ENCODE results near the gene COL19A1. TPM values are rescaled to one million over a fixed set of nuclear protein-coding genes. Genes with fewer than 3 reads are reported as not detected.

The COL19A1 gene
- polyA plus RNA-seq, 2 donors, result 0.02 to 0.04 TPM

DNA sequence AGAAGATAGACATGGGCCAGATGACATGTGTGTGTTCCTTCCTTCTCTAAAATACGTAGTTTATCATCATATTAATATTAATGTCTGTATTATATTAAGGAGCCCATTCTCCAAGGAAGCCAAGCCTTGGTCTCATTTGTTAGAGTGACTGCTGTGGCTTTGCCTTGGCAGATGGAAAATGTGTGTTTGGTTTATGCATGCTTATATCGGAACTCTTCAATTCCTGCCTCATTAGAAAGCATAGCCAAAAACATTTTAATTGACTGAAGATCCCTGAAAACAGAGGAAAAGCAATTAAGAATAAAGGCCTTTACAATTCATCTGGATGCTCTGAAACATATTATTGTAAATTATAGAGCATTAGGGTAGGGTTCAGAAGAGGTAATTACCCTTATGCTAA is 330.2 kb downstream of the COL19A1 start:
- Histone ChIP-seq H3K9me3 (ENCODE audit: control insufficient read depth in 2 of 2, insufficient read depth in 1 of 2, low read depth in 1 of 2, low read length in 1 of 2) (no peaks in the 10 kb centered on the region), H3K27me3 (ENCODE audit: control insufficient read depth in 1 of 2, insufficient read depth in 2 of 2, low read length in 2 of 2) (no peaks in the 10 kb centered on the region), H3K27ac (ENCODE audit: low read depth in 2 of 2, low read length in 1 of 2) (no peak overlapping the region), H3K4me3 (ENCODE audit: low read depth in 1 of 2, low read length in 2 of 2) (no peak overlapping the region), H3K4me1 (ENCODE audit: control insufficient read depth in 2 of 2, insufficient read depth in 2 of 2, low read length in 1 of 2) (no peaks in the 10 kb centered on the region), H3K36me3 (ENCODE audit: control insufficient read depth in 2 of 2, insufficient read depth in 2 of 2, low read length in 1 of 2) (no peaks in the 10 kb centered on the region)
- 75 to 79% methylated on average over 2 of the region's 2 CpGs for WGBS, 2 donors

DNA sequence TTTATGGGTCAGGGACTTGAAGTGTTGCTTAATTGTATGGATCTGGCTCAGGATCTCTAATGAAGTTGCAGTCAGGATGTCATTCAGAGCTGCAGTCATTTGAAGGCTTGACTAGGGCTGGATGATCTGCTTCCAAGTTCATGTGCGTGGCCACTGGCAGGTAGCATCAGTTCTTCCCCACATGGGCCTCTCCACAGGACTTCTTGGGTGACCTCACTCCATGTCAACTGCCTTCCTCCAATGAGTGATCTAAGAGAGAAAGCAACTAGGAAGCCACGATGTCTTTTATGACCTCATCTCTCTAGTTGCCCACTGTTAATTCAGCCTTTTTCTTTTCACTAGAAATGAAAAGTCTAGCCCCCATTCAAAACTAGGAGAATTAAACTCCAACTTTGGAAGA is 332.4 kb downstream of the COL19A1 start:
- no peaks in the 10 kb centered on the region for H3K9me3 ChIP-seq (ENCODE audit: control insufficient read depth in 2 of 2, insufficient read depth in 1 of 2, low read depth in 1 of 2, low read length in 1 of 2)
- H3K36me3 ChIP-seq (ENCODE audit: control insufficient read depth in 2 of 2, insufficient read depth in 2 of 2, low read length in 1 of 2), result no peaks in the 10 kb centered on the region
- no peaks in the 10 kb centered on the region for H3K27me3 ChIP-seq (ENCODE audit: control insufficient read depth in 1 of 2, insufficient read depth in 2 of 2, low read length in 2 of 2)
- no peaks in the 10 kb centered on the region for H3K4me1 ChIP-seq (ENCODE audit: control insufficient read depth in 2 of 2, insufficient read depth in 2 of 2, low read length in 1 of 2)
- no peak overlapping the region for H3K4me3 ChIP-seq (ENCODE audit: low read depth in 1 of 2, low read length in 2 of 2)
- no peak overlapping the region for H3K27ac ChIP-seq (ENCODE audit: low read depth in 2 of 2, low read length in 1 of 2)
- WGBS, 2 donors, result 71 to 75% methylated on average over 2 of the region's 2 CpGs

DNA sequence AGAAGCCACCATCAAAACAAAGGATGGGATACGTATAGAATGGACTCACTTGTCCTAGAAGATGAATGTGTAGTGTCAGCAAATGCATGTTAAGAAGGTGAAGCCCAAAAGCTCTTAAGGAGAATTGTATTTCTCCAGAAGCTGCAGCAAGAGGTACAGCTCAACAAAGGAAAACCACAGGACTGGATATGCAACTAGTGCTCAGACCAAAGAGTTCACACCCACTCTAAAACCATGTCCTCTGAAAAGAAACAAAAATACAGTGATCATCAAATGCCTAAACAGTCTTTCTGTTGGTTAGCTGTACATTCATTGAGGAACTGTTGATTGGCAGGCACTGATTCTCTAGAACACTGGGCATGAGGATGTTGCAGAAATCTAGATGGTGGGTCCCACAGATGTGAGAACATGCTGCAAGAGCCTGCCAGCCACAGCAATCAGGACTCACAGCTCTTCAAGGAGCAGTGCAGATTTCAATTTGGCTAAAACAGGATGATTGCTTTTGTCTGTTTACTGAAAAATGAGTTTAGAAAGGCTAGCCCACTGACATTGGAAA is 342.0 kb downstream of the COL19A1 start:
- no peaks in the 10 kb centered on the region for H3K9me3 ChIP-seq (ENCODE audit: control insufficient read depth in 2 of 2, insufficient read depth in 1 of 2, low read depth in 1 of 2, low read length in 1 of 2)
- no peak overlapping the region for H3K27ac ChIP-seq (ENCODE audit: low read depth in 2 of 2, low read length in 1 of 2)
- WGBS, 2 donors, result 75% methylated on average over 1 of the region's 1 CpG
- no peaks in the 10 kb centered on the region for H3K36me3 ChIP-seq (ENCODE audit: control insufficient read depth in 2 of 2, insufficient read depth in 2 of 2, low read length in 1 of 2)
- no peak overlapping the region for H3K4me3 ChIP-seq (ENCODE audit: low read depth in 1 of 2, low read length in 2 of 2)
- no peaks in the 10 kb centered on the region for H3K27me3 ChIP-seq (ENCODE audit: control insufficient read depth in 1 of 2, insufficient read depth in 2 of 2, low read length in 2 of 2)
- H3K4me1 ChIP-seq (ENCODE audit: control insufficient read depth in 2 of 2, insufficient read depth in 2 of 2, low read length in 1 of 2), result no peaks in the 10 kb centered on the region

DNA sequence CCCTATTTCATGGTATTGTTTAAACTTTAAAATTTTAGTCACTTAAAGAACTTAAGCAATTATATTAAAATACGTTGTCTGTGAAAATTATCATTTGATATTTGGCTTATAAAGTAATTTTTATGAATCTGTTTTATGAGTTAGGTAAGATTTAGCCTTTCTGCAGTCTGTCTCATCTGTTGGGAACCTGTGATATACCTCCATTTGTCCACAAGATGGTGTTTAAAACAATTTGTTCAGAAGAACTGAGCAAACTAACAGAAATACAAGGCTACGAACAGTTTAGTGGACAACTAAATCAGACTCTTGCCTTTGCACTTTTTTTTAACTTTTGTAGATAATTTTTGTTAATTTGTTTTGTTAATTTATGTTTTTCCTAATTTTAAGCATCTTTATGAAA is 344.1 kb downstream of the COL19A1 start:
- H3K4me3 ChIP-seq (ENCODE audit: low read depth in 1 of 2, low read length in 2 of 2), result no peak overlapping the region
- no peak overlapping the region for H3K27ac ChIP-seq (ENCODE audit: low read depth in 2 of 2, low read length in 1 of 2)
- 52 to 56% methylated on average over 2 of the region's 2 CpGs for WGBS, 2 donors
- H3K4me1 ChIP-seq (ENCODE audit: control insufficient read depth in 2 of 2, insufficient read depth in 2 of 2, low read length in 1 of 2), result no peaks in the 10 kb centered on the region
- no peaks in the 10 kb centered on the region for H3K36me3 ChIP-seq (ENCODE audit: control insufficient read depth in 2 of 2, insufficient read depth in 2 of 2, low read length in 1 of 2)
- H3K9me3 ChIP-seq (ENCODE audit: control insufficient read depth in 2 of 2, insufficient read depth in 1 of 2, low read depth in 1 of 2, low read length in 1 of 2), result no peaks in the 10 kb centered on the region
- no peaks in the 10 kb centered on the region for H3K27me3 ChIP-seq (ENCODE audit: control insufficient read depth in 1 of 2, insufficient read depth in 2 of 2, low read length in 2 of 2)

DNA sequence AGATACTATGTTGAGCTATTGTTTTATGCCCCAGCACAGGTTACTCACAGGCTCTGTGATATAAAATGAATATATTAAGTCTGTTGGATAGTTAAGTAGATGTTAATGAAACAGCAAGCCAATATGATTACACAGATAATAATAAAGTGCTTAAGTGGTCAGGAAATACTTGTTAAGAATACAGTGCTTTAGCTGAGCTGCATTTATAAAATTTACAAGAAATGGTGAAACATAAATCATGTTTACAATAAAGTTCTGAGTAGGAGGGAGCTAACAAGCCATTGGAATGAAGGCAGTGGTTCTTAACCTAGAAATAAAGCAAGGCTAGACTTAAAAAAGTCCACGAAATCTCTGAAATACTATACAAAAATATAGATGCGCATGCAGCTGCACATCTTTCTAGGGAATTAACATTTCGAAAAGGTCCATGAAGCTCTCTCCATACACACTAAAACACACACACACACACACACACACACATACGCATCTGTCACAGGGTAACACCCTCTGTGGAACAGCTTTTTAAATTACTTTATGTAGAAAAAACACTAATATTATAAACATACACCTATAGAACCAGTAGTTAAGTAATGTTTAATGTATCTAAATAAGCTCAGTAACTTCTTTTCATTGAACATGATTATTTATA is 349.2 kb downstream of the COL19A1 start:
- Histone ChIP-seq H3K4me3 (ENCODE audit: low read depth in 1 of 2, low read length in 2 of 2) (no peak overlapping the region), H3K4me1 (ENCODE audit: control insufficient read depth in 2 of 2, insufficient read depth in 2 of 2, low read length in 1 of 2) (no peaks in the 10 kb centered on the region), H3K9me3 (ENCODE audit: control insufficient read depth in 2 of 2, insufficient read depth in 1 of 2, low read depth in 1 of 2, low read length in 1 of 2) (no peaks in the 10 kb centered on the region), H3K27me3 (ENCODE audit: control insufficient read depth in 1 of 2, insufficient read depth in 2 of 2, low read length in 2 of 2) (no peaks in the 10 kb centered on the region), H3K36me3 (ENCODE audit: control insufficient read depth in 2 of 2, insufficient read depth in 2 of 2, low read length in 1 of 2) (no peaks in the 10 kb centered on the region), H3K27ac (ENCODE audit: low read depth in 2 of 2, low read length in 1 of 2) (no peak overlapping the region)
- 79 to 89% methylated on average over 4 of the region's 4 CpGs for WGBS, 2 donors

DNA sequence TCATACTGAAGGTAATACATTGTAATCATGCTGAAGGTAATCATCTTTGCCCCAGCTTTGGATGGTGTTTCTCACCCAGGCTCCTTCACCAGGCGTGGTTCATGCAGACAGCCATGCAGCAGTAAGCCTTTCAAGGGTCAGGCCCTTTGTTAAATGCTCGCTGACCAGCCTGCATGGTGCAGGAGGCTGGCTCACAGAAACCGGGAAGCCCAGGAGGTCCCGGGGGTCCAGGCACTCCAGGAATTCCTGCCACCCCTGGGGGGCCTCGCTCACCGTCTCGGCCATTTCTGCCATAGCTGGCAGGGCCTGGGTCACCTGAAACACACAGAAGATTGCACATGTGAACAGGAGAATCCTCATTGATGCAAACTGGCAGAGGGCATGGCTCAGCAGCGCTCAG is 350.4 kb downstream of the COL19A1 start:
- Histone ChIP-seq H3K27ac (ENCODE audit: low read depth in 2 of 2, low read length in 1 of 2) (no peak overlapping the region), H3K36me3 (ENCODE audit: control insufficient read depth in 2 of 2, insufficient read depth in 2 of 2, low read length in 1 of 2) (no peaks in the 10 kb centered on the region), H3K9me3 (ENCODE audit: control insufficient read depth in 2 of 2, insufficient read depth in 1 of 2, low read depth in 1 of 2, low read length in 1 of 2) (no peaks in the 10 kb centered on the region), H3K4me3 (ENCODE audit: low read depth in 1 of 2, low read length in 2 of 2) (no peak overlapping the region), H3K4me1 (ENCODE audit: control insufficient read depth in 2 of 2, insufficient read depth in 2 of 2, low read length in 1 of 2) (no peaks in the 10 kb centered on the region), H3K27me3 (ENCODE audit: control insufficient read depth in 1 of 2, insufficient read depth in 2 of 2, low read length in 2 of 2) (no peaks in the 10 kb centered on the region)
- WGBS, 2 donors, result 65 to 70% methylated on average over 8 of the region's 8 CpGs

DNA sequence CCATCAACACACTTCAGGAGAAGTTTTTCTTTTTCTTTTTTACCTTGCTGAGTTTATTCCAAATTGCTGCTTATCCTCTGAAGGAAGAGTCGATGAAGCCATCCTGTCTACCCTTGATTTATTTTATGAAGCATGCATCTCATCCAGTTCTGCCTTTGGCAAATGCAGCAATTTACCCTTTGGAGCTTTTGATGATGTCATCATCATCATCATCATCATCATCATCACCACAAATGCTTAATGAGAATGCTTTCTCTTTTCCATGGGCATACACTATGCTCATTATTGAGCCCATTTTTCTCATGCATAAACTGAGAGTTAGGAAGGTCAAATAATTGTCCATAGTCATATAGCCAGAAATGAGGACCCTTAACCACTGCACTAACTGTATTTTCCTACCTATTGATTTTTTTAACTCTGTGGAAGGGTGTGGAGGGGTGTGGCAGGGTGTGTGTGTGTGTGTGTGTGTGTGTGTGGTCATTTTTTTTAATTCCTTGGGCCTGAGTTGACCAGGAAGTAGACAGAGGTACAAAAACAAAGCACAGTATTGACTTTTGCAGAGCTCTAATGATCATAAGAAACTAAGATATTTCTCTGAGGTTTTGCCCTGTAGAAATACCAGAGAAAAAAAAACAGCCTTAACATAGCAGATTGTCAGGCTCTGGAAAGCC is 353.7 kb downstream of the COL19A1 start:
- 61 to 73% methylated on average over 1 of the region's 1 CpG for WGBS, 2 donors
- Histone ChIP-seq H3K36me3 (ENCODE audit: control insufficient read depth in 2 of 2, insufficient read depth in 2 of 2, low read length in 1 of 2) (no peaks in the 10 kb centered on the region), H3K4me1 (ENCODE audit: control insufficient read depth in 2 of 2, insufficient read depth in 2 of 2, low read length in 1 of 2) (no peaks in the 10 kb centered on the region), H3K4me3 (ENCODE audit: low read depth in 1 of 2, low read length in 2 of 2) (no peak overlapping the region), H3K9me3 (ENCODE audit: control insufficient read depth in 2 of 2, insufficient read depth in 1 of 2, low read depth in 1 of 2, low read length in 1 of 2) (no peaks in the 10 kb centered on the region), H3K27ac (ENCODE audit: low read depth in 2 of 2, low read length in 1 of 2) (no peak overlapping the region), H3K27me3 (ENCODE audit: control insufficient read depth in 1 of 2, insufficient read depth in 2 of 2, low read length in 2 of 2) (no peaks in the 10 kb centered on the region)

DNA sequence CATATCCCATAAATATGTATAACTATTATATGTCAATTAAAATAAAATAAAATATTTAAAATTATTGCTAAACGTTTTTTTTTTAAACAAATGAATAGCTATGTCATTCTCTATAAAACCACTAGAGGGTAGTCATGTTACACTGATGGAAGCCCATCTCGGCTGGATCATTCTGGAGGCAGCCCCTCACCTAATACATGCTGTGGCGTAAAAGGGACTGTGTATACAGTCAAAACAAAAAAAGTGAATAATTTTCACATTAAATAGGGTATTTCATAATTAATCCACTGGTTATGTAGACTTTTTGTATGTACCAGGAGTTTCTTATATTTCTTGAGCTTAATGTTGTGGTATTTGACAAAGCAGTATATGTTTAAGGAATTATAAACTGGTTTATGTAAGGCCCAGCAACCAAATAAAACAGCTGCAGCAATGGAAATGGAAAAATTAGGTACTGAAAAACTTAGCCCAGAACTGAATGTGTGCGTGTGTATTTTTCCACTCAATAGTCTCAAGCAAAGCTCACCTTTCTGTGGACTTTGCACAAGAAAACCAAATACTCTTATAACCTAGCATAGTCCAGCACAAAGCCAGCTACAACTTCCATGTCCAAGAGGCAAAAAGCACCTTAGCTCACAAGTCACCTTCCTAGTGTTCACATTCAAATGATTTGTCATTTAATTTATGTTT is 354.8 kb downstream of the COL19A1 start:
- 14 to 17% methylated on average over 4 of the region's 4 CpGs for WGBS, 2 donors
- Histone ChIP-seq H3K9me3 (ENCODE audit: control insufficient read depth in 2 of 2, insufficient read depth in 1 of 2, low read depth in 1 of 2, low read length in 1 of 2) (no peaks in the 10 kb centered on the region), H3K36me3 (ENCODE audit: control insufficient read depth in 2 of 2, insufficient read depth in 2 of 2, low read length in 1 of 2) (no peaks in the 10 kb centered on the region), H3K27ac (ENCODE audit: low read depth in 2 of 2, low read length in 1 of 2) (no peak overlapping the region), H3K4me3 (ENCODE audit: low read depth in 1 of 2, low read length in 2 of 2) (no peak overlapping the region), H3K27me3 (ENCODE audit: control insufficient read depth in 1 of 2, insufficient read depth in 2 of 2, low read length in 2 of 2) (no peaks in the 10 kb centered on the region), H3K4me1 (ENCODE audit: control insufficient read depth in 2 of 2, insufficient read depth in 2 of 2, low read length in 1 of 2) (no peaks in the 10 kb centered on the region)

DNA sequence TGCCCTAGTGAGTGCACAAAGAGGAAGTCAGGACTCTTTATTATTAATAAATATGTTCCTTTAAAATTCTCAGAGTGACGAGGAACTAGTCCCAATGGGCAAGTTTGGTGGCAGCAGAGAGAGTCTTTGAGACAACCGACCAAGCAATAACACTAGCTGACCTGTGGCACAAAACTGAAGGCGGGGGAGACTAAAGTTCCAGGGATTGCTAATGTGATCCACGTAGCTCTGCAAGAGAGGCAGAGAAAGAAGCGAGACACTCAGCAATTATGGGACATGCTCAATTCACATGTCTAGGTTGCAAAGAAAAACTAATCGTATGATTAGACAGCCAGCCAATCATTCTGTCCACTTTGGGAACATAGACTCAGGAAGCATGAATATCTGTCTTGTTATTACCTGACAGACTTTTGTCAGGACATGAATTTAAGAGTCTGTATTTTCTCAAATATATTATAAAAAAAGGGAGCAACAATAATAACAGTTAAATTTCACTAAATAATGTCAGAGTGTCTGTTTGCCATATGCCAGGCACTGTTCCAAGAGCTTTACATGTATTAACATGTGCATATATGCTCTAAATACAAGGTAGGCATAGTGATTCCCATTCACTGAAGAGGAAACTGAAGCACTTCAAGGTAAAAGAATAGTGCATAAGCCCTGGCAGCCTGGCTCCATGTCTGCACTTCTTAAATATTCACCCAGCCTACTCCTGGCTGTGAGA is 355.5 kb downstream of the COL19A1 start:
- Histone ChIP-seq H3K4me1 (ENCODE audit: control insufficient read depth in 2 of 2, insufficient read depth in 2 of 2, low read length in 1 of 2) (no peaks in the 10 kb centered on the region), H3K9me3 (ENCODE audit: control insufficient read depth in 2 of 2, insufficient read depth in 1 of 2, low read depth in 1 of 2, low read length in 1 of 2) (no peaks in the 10 kb centered on the region), H3K36me3 (ENCODE audit: control insufficient read depth in 2 of 2, insufficient read depth in 2 of 2, low read length in 1 of 2) (no peaks in the 10 kb centered on the region), H3K4me3 (ENCODE audit: low read depth in 1 of 2, low read length in 2 of 2) (no peak overlapping the region), H3K27me3 (ENCODE audit: control insufficient read depth in 1 of 2, insufficient read depth in 2 of 2, low read length in 2 of 2) (no peaks in the 10 kb centered on the region), H3K27ac (ENCODE audit: low read depth in 2 of 2, low read length in 1 of 2) (no peak overlapping the region)
- 42 to 48% methylated on average over 6 of the region's 6 CpGs for WGBS, 2 donors

All from esophagus (tissue), 2 donors.